ENCODE measurements around the gene ZNF740.

ZNF740 gene

DNA sequence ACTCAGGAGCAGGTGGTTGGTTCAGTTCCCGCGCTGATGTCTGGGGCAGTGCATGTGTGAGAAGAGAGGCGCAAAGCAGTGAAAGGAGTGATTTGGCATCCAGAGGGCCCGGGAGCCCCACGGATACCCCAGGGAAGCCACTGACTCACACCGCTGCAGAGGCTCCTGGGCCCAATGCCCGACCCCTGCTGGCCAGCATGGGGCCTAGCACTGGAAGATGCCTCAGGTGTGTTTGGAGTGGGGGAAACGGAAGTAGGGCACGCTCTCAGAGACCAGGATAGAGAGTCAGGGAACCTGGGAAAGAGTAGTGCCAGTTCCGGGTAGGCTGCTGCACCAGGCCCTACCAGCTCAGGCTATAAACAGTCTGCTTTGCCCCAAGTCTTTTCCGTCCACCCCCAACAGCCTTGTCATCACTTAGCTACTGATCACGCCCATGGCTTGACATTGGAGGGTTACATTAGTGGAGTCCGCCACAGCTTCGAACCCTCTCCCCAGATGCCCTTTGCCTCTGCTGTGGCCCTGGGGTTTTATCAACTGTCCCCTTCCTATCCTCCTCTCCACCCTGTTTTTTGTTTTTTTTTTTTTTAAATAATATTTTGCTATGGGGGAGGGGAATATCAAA, 9.7 kb downstream of the ZNF740 start (continued):
- TF ChIP-seq ZNF354C (tag by site-specific recombination; IDR thresholded peaks at IDR 0.05; ENCODE audit: borderline replicate concordance, low read depth) (no peak), HOXC10 (CRISPR knock-in tag; IDR thresholded peaks at IDR 0.05) (no peak), ZBTB7A (tag by site-specific recombination; IDR thresholded peaks at IDR 0.05; ENCODE audit: low read depth) (no peak), KLF7 (tag by site-specific recombination; IDR thresholded peaks at IDR 0.05; ENCODE audit: borderline replicate concordance) (no peak), PRDM10 (tag by site-specific recombination; IDR thresholded peaks at IDR 0.05) (no peak), KLF16 (tag by site-specific recombination; IDR thresholded peaks at IDR 0.05) (no peak), SP3 (tag by site-specific recombination; IDR thresholded peaks at IDR 0.05) (no peak), YY1 (tag by site-specific recombination; IDR thresholded peaks at IDR 0.05) (no peak), ZNF624 (tag by site-specific recombination; IDR thresholded peaks at IDR 0.05) (no peak), ELK4 (IDR thresholded peaks at IDR 0.05; ENCODE audit: borderline replicate concordance, low read depth, low read length) (no peak), ZNF768 (tag by site-specific recombination; IDR thresholded peaks at IDR 0.05) (no peak), BCL6B (tag by site-specific recombination; IDR thresholded peaks at IDR 0.05) (no peak), ZNF513 (tag by site-specific recombination; IDR thresholded peaks at IDR 0.05) (no peak), ZNF416 (tag by site-specific recombination; IDR thresholded peaks at IDR 0.05) (no peak), ZNF571 (tag by site-specific recombination; IDR thresholded peaks at IDR 0.05) (no peak), ZNF76 (tag by site-specific recombination; IDR thresholded peaks at IDR 0.05; ENCODE audit: borderline replicate concordance, low read depth) (peak; percentile 57; the same call in 1 of the 2 replicates), ZNF292 (tag by site-specific recombination; IDR thresholded peaks at IDR 0.05; ENCODE audit: borderline replicate concordance, low read depth) (no peak), HOXD13 (CRISPR knock-in tag; IDR thresholded peaks at IDR 0.05; ENCODE audit: borderline replicate concordance) (no peak), ZNF362 (tag by site-specific recombination; IDR thresholded peaks at IDR 0.05) (no peak), MZF1 (tag by site-specific recombination; IDR thresholded peaks at IDR 0.05; ENCODE audit: borderline replicate concordance) (no peak), ZNF692 (tag by site-specific recombination; IDR thresholded peaks at IDR 0.05) (no peak), ZNF548 (tag by site-specific recombination; IDR thresholded peaks at IDR 0.05) (no peak)
- TF ChIP-seq, protein P1, sequence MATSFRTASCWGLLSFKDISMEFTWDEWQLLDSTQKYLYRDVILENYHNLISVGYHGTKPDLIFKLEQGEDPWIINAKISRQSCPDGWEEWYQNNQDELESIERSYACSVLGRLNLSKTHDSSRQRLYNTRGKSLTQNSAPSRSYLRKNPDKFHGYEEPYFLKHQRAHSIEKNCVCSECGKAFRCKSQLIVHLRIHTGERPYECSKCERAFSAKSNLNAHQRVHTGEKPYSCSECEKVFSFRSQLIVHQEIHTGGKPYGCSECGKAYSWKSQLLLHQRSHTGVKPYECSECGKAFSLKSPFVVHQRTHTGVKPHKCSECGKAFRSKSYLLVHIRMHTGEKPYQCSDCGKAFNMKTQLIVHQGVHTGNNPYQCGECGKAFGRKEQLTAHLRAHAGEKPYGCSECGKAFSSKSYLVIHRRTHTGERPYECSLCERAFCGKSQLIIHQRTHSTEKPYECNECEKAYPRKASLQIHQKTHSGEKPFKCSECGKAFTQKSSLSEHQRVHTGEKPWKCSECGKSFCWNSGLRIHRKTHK (tag by site-specific recombination; IDR thresholded peaks at IDR 0.05): no peak
- TF ChIP-seq, protein P2, sequence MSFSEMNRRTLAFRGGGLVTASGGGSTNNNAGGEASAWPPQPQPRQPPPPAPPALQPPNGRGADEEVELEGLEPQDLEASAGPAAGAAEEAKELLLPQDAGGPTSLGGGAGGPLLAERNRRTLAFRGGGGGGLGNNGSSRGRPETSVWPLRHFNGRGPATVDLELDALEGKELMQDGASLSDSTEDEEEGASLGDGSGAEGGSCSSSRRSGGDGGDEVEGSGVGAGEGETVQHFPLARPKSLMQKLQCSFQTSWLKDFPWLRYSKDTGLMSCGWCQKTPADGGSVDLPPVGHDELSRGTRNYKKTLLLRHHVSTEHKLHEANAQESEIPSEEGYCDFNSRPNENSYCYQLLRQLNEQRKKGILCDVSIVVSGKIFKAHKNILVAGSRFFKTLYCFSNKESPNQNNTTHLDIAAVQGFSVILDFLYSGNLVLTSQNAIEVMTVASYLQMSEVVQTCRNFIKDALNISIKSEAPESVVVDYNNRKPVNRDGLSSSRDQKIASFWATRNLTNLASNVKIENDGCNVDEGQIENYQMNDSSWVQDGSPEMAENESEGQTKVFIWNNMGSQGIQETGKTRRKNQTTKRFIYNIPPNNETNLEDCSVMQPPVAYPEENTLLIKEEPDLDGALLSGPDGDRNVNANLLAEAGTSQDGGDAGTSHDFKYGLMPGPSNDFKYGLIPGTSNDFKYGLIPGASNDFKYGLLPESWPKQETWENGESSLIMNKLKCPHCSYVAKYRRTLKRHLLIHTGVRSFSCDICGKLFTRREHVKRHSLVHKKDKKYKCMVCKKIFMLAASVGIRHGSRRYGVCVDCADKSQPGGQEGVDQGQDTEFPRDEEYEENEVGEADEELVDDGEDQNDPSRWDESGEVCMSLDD (tag by site-specific recombination; IDR thresholded peaks at IDR 0.05): no peak
